Measurements from ENCODE around the gene MRTFA.
A peak's percentile ranks its signal among the peaks of the same experiment; 100 is the strongest.
"Not testable (repeated sequence)": the region's sequence is repeated elsewhere in the genome, so short reads cannot be mapped to it uniquely, and the experiment has no call there.

Gene MRTFA

GRCh38 chr22:40544758-40545157 lies 91.8 kb downstream of the MRTFA start:
- POLR2A ChIA-PET: no interaction called here
- DNase-seq (ENCODE audit: extremely low spot score): no peak
- TF ChIP-seq, protein P1, sequence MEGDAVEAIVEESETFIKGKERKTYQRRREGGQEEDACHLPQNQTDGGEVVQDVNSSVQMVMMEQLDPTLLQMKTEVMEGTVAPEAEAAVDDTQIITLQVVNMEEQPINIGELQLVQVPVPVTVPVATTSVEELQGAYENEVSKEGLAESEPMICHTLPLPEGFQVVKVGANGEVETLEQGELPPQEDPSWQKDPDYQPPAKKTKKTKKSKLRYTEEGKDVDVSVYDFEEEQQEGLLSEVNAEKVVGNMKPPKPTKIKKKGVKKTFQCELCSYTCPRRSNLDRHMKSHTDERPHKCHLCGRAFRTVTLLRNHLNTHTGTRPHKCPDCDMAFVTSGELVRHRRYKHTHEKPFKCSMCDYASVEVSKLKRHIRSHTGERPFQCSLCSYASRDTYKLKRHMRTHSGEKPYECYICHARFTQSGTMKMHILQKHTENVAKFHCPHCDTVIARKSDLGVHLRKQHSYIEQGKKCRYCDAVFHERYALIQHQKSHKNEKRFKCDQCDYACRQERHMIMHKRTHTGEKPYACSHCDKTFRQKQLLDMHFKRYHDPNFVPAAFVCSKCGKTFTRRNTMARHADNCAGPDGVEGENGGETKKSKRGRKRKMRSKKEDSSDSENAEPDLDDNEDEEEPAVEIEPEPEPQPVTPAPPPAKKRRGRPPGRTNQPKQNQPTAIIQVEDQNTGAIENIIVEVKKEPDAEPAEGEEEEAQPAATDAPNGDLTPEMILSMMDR (IDR thresholded peaks at IDR 0.05; ENCODE audit: control extremely low read depth, extremely low read depth, low read depth, missing control alignments): no peak
- CTCF ChIA-PET: interaction anchor here (1.4 kb wide), 1 partner anchor 102 kb away, joined by 4 read pairs; no protein-coding TSS in a partner anchor

- POLR2A ChIA-PET: no interaction called here
- TF ChIP-seq, protein P1 (IDR thresholded peaks at IDR 0.05; ENCODE audit: control extremely low read depth, extremely low read depth, low read depth, missing control alignments): no peak
- no peak for DNase-seq (ENCODE audit: extremely low spot score)
Measured at GRCh38 chr22:40542821-40543540, 93.5 kb downstream of the MRTFA start.

DNA sequence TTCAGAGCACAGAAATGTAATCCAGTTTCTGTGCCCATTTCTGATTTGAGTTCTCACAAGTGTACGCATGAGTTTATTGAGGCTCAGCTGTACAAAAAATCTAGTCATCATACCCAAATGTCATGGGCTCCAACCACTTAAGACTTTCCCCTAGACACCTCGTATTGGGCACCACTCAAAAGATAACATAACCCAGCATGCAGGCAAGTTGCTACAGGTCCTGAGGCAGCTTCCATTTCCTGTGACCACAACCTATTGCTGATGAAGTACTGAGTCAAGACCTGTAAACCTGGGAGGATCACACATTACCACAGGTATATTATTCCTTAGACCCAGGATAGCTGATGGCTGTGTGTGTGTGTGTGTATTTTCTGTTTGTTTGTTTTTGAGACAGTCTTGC lies 95.2 kb downstream of the MRTFA start:
- TF ChIP-seq, protein P1 (IDR thresholded peaks at IDR 0.05; ENCODE audit: control extremely low read depth, extremely low read depth, low read depth, missing control alignments): no peak
- CTCF ChIA-PET: interaction anchor here (1.1 to 1.3 kb wide), 4 partner anchors 13 to 105 kb away, joined by 3 to 8 read pairs (median 4); no protein-coding TSS in a partner anchor
- peak; percentile 25 for DNase-seq (ENCODE audit: extremely low spot score)
- POLR2A ChIA-PET: no interaction called here

More at GRCh38 chr22:40542821-40543540, 93.5 kb downstream of the MRTFA start:
- CTCF ChIA-PET: interaction anchor here (1.4 kb wide), 1 partner anchor 103 kb away, joined by 4 read pairs; no protein-coding TSS in a partner anchor

DNA sequence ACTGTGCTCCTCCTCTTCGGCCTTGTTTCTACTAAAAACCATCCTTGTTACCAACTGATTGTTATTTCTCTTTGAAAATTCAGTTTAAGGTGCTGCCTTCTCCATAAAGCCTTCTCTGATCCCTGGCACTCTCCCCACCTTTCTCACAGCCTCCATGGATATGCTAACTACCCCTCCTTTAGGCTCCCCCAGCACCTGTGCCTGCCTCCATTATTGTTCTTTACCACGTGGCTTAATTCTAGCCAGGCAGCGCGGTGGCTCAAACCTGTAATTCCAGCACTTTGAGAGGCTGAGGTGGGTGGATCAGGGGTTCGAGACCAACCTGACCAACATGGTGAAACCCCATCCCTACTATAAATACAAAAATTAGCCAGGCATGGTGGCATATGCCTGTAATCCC lies 96.3 kb downstream of the MRTFA start:
- TF ChIP-seq, protein P1 (IDR thresholded peaks at IDR 0.05; ENCODE audit: control extremely low read depth, extremely low read depth, low read depth, missing control alignments): no peak
- DNase-seq (ENCODE audit: extremely low spot score): no peak
- ChIA-PET CTCF (interaction anchor here (1.1 kb wide), 1 partner anchor 12 kb away, joined by 3 read pairs; no protein-coding TSS in a partner anchor), POLR2A (no interaction called here)

GRCh38 chr22:40536149-40536548 lies 100.4 kb downstream of the MRTFA start:
- POLR2A ChIA-PET; DNase-seq (ENCODE audit: extremely low spot score): not testable (repeated sequence)
- CTCF ChIA-PET: interaction anchor here (3.1 kb wide), 1 partner anchor 12 kb away, joined by 32 read pairs; no protein-coding TSS in a partner anchor

DNA sequence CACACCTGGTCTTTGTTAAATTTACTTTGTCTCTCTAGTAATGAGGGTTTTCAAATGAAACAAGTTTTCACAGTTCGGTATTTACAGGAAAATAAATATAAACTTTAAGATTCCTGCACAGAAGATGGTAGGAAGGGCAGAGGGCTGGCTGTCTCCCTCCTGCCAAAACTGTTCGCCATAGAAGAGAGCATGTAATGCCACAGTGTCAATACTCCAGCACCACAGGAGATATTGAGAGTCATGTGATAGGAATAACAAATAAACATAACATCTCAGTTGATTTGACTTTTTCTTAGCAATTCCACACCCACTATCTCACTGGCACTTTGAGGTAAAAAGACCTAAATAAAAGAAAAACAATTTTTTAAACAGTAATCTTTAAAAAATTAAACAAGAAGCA lies 100.9 kb downstream of the MRTFA start:
- POLR2A ChIA-PET: no interaction called here
- CTCF ChIA-PET: interaction anchor here (3.1 to 6.0 kb wide), 2 partner anchors 11 to 110 kb away, joined by 32 to 39 read pairs; no protein-coding TSS in a partner anchor
- no peak for DNase-seq (ENCODE audit: extremely low spot score)
- TF ChIP-seq, protein P1 (IDR thresholded peaks at IDR 0.05; ENCODE audit: control extremely low read depth, extremely low read depth, low read depth, missing control alignments): no peak

DNA sequence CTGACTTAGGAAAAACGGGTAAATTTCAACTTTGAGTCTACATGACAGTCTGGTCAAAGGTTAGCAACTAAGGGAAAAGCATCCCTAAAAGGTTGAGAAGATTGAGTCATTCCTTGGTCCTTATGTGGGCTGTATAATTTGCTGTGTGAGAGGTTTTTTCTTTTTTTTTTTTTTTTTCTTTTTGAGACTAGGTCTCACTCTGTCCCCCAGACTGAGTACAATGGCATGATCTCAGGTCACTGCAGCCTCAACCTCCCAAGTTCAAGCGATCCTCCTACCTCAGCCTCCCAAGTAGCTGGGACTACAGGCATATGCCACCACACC lies 101.4 kb downstream of the MRTFA start:
- CTCF ChIA-PET: interaction anchor here (1.5 to 6.0 kb wide), 6 partner anchors 11 to 110 kb away, joined by 3 to 39 read pairs (median 6); no protein-coding TSS in a partner anchor
- POLR2A ChIA-PET: no interaction called here
- no peak for DNase-seq (ENCODE audit: extremely low spot score)
- TF ChIP-seq, protein P1 (IDR thresholded peaks at IDR 0.05; ENCODE audit: control extremely low read depth, extremely low read depth, low read depth, missing control alignments): no peak

Data from GM10248 (cell line).